Globus pallidus (tissue), 1 donor: ENCODE data around the gene HES6.
"Not testable (repeated sequence)": the region's sequence is repeated elsewhere in the genome, so short reads cannot be mapped to it uniquely, and the experiment has no call there.

ENCODE experiments used
- DNase-seq: peaks from one replicate; pipeline ENCODE4 v3.0.0-alpha.2; 2015; ENCODE audit warnings: low spot score

The HES6 gene

GRCh38 chr2:238273433-238273832 lies 33.6 kb upstream of the HES6 start:
- DNase-seq: not testable (repeated sequence)

DNA sequence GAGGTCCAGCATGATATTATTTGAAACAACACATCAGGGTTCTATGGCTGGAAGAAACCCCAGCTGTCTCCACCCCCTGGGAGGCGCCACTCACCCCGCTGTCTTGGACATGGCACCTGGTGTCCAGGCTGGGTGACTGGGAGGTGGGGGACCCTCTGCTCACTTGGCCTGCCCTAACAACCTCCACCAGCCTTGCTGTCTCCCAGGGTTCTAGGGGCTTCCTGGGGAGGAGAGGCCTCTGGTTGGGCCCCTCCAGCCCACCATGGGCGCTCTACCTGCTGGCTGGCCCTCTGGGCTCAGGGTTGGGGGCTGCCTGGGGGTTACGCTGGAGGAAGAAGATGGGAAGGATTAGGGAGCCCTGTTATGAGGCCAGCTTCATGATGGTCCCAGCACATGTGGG lies 32.3 kb upstream of the HES6 start:
- no peak for DNase-seq

DNA sequence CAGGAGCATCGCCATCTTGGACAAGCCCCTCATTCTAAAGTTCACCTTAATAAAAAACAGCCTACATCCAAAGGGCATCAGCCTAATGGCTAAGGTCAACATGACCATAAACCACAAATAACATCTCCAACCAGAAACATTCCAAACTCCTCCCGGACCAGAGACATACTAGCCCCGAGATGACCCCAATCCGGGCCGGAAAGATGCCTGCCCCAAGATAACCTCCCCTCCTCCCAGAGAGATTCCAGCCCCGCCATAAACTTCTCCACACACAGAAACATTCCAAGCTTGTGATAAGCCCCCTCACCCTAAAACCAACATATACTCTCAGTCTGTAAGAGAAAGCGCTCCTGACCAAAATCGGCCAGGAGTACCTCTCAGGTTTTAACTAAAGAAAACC lies 31.8 kb upstream of the HES6 start:
- DNase-seq: not testable (repeated sequence)

DNA sequence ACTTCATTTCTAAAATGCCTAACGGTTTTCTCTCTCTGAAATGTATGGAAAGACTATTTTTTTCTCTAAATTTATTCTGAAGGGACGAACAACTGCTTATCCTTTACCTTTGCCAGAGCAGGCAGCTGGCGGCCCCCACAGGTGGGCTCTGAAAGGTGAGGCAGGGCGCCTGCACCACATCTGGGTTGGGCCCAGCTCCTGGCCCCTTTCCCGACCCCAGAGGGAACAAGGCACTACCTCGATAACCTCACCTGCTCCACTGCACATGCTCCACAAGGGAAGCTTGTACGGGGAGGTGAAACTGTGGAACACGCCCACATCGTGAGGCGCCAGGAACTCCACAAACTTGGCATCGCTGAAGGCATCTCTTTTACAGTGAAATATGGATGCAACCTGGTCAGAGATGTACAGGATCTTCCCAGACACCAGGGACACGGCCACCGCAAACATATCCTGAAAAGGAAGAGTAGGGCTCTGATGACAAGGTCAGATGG lies 31.3 kb upstream of the HES6 start:
- DNase-seq: no peak

DNA sequence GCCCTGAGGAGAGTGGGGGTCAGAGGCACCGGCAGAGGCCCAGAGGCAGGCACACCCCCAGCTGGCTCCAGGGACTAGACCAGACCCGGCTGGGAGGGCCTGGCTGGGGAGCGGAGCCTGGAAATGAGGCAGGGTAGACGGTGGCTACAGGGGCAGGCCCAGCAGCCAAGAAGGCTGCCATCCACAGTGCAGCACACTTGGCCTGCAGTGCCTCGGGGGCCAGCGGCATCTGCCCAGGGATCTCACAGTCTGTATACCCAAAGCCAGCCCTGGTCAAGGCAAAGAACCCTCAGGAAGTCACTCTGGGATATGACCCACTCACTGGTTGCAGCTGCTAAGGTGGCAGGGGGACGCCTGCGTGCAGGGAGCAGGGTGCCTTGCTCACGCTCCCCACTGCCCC lies 30.8 kb upstream of the HES6 start:
- DNase-seq: no peak

GRCh38 chr2:238269741-238270140 lies 29.9 kb upstream of the HES6 start:
- no peak for DNase-seq

- no peak for DNase-seq
Measured at GRCh38 chr2:238267884-238268680, 28.2 kb upstream of the HES6 start.

GRCh38 chr2:238267341-238267710 lies 27.5 kb upstream of the HES6 start:
- DNase-seq: no peak

DNA sequence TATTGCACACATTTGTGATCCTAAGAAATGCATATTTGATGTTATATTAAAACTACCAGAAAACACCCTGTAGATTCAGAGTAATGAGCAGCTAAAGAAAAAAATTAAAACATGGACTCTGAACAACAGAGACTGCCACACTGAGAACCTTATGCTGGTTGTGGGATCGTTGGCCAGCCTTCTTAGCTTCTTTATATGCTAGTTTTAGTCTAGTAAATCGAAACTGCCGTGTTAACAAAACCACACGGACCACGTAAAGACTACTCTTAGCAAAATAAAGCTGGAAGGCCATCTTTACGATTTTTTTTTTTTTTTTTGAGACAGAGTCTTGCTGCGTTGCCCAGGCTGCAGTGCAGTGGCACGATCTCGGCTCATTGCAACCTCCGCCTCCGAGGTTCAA lies 25.8 kb upstream of the HES6 start:
- DNase-seq: no peak

GRCh38 chr2:238264072-238264460 lies 24.2 kb upstream of the HES6 start:
- DNase-seq: no peak

GRCh38 chr2:238263204-238264071 lies 23.6 kb upstream of the HES6 start:
- peak; percentile 95 for DNase-seq

DNA sequence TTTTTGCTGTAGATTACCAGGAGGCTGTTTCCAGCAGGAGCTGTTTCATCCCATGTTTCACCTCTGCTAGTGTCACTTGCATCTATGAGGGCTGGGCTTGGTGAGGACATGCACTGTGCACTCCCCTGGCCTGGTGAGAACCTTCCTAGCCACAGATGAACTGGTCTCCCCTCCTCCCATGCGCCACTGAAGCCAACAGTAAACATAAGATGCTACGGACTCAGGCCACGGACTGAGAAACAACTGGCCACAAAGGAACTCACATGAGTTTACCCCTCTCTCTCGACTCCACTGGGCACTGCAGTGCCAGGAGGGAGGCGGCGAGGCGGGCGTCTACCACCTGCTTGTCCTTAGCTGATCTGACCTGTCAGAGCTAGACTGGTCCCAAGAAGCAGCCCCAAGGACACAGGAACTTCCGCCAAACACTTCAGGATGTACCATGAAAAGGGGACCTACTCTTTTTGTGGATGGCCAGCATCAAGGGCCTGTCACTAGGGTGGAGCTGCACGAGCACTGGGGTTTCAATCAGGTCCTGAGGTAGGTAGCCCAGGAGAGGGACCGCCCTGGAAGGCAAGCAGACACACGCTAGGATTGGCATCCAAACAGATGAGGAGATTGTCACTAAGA lies 22.8 kb upstream of the HES6 start:
- DNase-seq: no peak

- DNase-seq: no peak
Measured at GRCh38 chr2:238261718-238262375, 22.0 kb upstream of the HES6 start.

- DNase-seq: no peak
Measured at GRCh38 chr2:238260883-238261282, 21.0 kb upstream of the HES6 start.

- DNase-seq: no peak
Measured at GRCh38 chr2:238259061-238260020, 19.5 kb upstream of the HES6 start.

GRCh38 chr2:238257786-238258700 lies 18.2 kb upstream of the HES6 start:
- no peak for DNase-seq

- DNase-seq: no peak
Measured at GRCh38 chr2:238256594-238257104, 16.8 kb upstream of the HES6 start.

- no peak for DNase-seq
Measured at GRCh38 chr2:238256111-238256510, 16.3 kb upstream of the HES6 start.

DNA sequence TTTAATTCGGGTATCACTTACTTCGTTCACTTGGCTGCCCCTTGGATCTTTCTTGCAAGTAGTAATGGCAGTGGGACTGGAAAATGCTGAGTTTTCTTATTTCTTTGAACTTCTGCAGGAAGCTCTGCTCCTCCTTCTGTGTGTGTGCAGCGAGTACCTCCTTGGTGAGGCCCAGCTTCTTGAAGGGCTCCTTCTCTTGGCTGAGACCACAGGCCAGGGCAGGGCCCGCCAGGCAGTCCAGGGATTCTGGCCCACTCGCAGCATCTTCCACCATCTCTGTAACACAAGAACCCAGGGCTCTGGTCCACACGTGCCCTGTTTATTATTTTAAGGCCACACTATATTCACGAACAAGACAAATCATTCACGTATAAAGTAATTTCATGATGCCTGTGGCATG lies 15.8 kb upstream of the HES6 start:
- DNase-seq: no peak

DNA sequence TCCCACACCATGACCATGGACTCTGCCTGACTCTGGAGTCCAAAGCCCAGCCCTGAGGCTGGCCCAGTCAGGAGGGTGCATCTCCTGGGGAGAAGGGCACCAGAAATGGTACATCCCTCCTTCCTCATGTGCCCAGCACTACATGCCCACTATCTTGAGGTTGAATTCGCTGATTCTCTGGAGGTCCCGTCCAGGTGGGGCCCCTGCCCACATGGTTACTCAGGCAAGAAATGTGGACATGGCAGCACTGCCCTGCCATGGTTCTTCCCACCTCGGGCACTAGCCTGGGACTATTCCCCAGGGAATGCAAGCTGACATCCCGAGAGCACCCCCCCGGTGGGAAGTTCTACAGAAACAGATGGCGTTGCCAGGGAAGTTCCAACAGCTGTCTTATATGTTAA lies 15.3 kb upstream of the HES6 start:
- DNase-seq: no peak
